IMR-90 (cell line): ENCODE data around the gene ARVCF. TPM values are rescaled to one million over a fixed set of nuclear protein-coding genes. Genes with fewer than 3 reads are reported as not detected.

Experiments
- ATAC-seq: fragments of 200-7000 bp; cut with Tn5 transposase; 2 replicates; pipeline ENCODE4 v1.9.1; 2020; ENCODE audit warnings: low read depth, mild to moderate bottlenecking, moderate library complexity
- BruUV-seq: library from RNA; stranded (reverse); fragments of 400-500 nt; replicated peaks from 2 replicates; lab custom pipeline; 2021; lab: Mats Ljungman, UMichigan
- CTCF ChIA-PET: fragments of 300-600 bp; formaldehyde crosslinking; extraction: SDS; loops from one replicate; lab custom pipeline; 2021; ENCODE audit warnings: antibody characterized with exemption; lab: Yijun Ruan, JAX
- POLR2A ChIA-PET: fragments of 300-600 bp; sonication (Branson Sonifier 250); formaldehyde crosslinking; loops from one replicate; lab custom pipeline; 2022; ENCODE audit warnings: antibody characterized with exemption; ENCODE audit not compliant: unreplicated experiment; lab: Charles Lee
- DNase-seq: peaks from one replicate; pipeline ENCODE4 v3.0.0; 2013
- H2AFZ ChIP-seq: replicated peaks from 2 replicates; pipeline ENCODE3; 2013; ENCODE audit warnings: low read length, mild to moderate bottlenecking; ENCODE audit not compliant: poor library complexity
- H2AK5ac ChIP-seq: 2 replicates; pipeline ENCODE4 v1.6.1; 2013; ENCODE audit warnings: low read depth, low read length, inconsistent platforms
- H2AK9ac ChIP-seq: replicated peaks from 2 replicates; pipeline ENCODE3; 2013; ENCODE audit warnings: mild to moderate bottlenecking, low read depth, low read length, moderate library complexity; ENCODE audit not compliant: poor library complexity
- H2BK120ac ChIP-seq: 2 replicates; pipeline ENCODE4 v1.6.1; 2013; ENCODE audit warnings: low read depth, low read length, inconsistent platforms
- H2BK15ac ChIP-seq: 3 replicates; pipeline ENCODE4 v1.6.1; 2013; ENCODE audit warnings: low read depth, low read length, inconsistent platforms
- H2BK20ac ChIP-seq: 2 replicates; pipeline ENCODE4 v1.6.1; 2013; ENCODE audit warnings: low read depth, mild to moderate bottlenecking, inconsistent platforms, low read length, moderate library complexity
- H2BK5ac ChIP-seq: 2 replicates; pipeline ENCODE4 v1.6.1; 2013; ENCODE audit warnings: mild to moderate bottlenecking, low read depth, low read length, inconsistent platforms; ENCODE audit not compliant: poor library complexity, severe bottlenecking
- H3K14ac ChIP-seq: replicated peaks from 2 replicates; pipeline ENCODE4 v1.6.1; 2013; ENCODE audit warnings: low read depth, low read length, inconsistent platforms
- H3K18ac ChIP-seq: 2 replicates; pipeline ENCODE4 v1.6.1; 2013; ENCODE audit warnings: low read depth, low read length, control low read depth
- H3K23ac ChIP-seq: 2 replicates; pipeline ENCODE4 v1.6.1; 2013; ENCODE audit warnings: low read depth, low read length, inconsistent platforms
- H3K27ac ChIP-seq: 2 replicates; pipeline ENCODE4 v1.5.1; 2013; ENCODE audit warnings: mild to moderate bottlenecking, control low read depth, low read length; ENCODE audit not compliant: insufficient read depth
- H3K27me3 ChIP-seq: 2 replicates; pipeline ENCODE4 v1.6.1; 2013; ENCODE audit warnings: low read length; ENCODE audit not compliant: control insufficient read depth, insufficient read depth
- H3K36me3 ChIP-seq: 2 replicates; pipeline ENCODE4 v1.6.1; 2013; ENCODE audit warnings: low read length, mixed read lengths; ENCODE audit not compliant: control insufficient read depth, insufficient read depth
- H3K4ac ChIP-seq: 2 replicates; pipeline ENCODE4 v1.6.1; 2013; ENCODE audit warnings: low read depth, low read length, inconsistent platforms
- H3K4me1 ChIP-seq: 2 replicates; pipeline ENCODE4 v1.6.1; 2013; ENCODE audit warnings: low read length, mixed read lengths; ENCODE audit not compliant: control insufficient read depth, insufficient read depth
- H3K4me2 ChIP-seq: 2 replicates; pipeline ENCODE4 v1.6.1; 2013; ENCODE audit warnings: low read depth, mild to moderate bottlenecking, control low read depth, low read length, moderate library complexity
- H3K4me3 ChIP-seq: 2 replicates; pipeline ENCODE4 v1.5.1; 2013; ENCODE audit warnings: low read depth, mild to moderate bottlenecking, control low read depth, low read length, moderate library complexity; ENCODE audit not compliant: insufficient read depth
- H3K56ac ChIP-seq: 2 replicates; pipeline ENCODE4 v1.6.1; 2013; ENCODE audit warnings: low read length, inconsistent platforms; ENCODE audit not compliant: insufficient read depth; ENCODE audit errors: extremely low read depth
- H3K79me1 ChIP-seq, 2 experiments: 2 replicates each; pipeline ENCODE4 v1.6.1; 2013; ENCODE audit warnings: low read length in 2 of 2, inconsistent platforms in 1 of 2, low read depth in 1 of 2
- H3K9ac ChIP-seq: 2 replicates; pipeline ENCODE4 v1.6.1; 2013; ENCODE audit warnings: low read depth, low read length, control low read depth
- H3K9me1 ChIP-seq: 2 replicates; pipeline ENCODE4 v1.6.1; 2013; ENCODE audit warnings: low read length, inconsistent platforms; ENCODE audit not compliant: insufficient read depth
- H3K9me3 ChIP-seq: 2 replicates; pipeline ENCODE4 v1.6.1; 2013; ENCODE audit warnings: low read length; ENCODE audit not compliant: control insufficient read depth, insufficient read depth
- H4K20me1 ChIP-seq: 2 replicates; pipeline ENCODE4 v1.6.1; 2013; ENCODE audit warnings: low read length, inconsistent platforms; ENCODE audit not compliant: insufficient read depth
- H4K5ac ChIP-seq: 2 replicates; pipeline ENCODE4 v1.6.1; 2013; ENCODE audit warnings: mild to moderate bottlenecking, low read depth, low read length, control low read depth
- H4K8ac ChIP-seq, 2 experiments: 2 replicates each; pipeline ENCODE4 v1.6.1; 2013; ENCODE audit warnings: low read depth in 2 of 2, low read length in 2 of 2, control low read depth in 1 of 2, inconsistent platforms in 1 of 2
- H4K91ac ChIP-seq: 2 replicates; pipeline ENCODE4 v1.6.1; 2013; ENCODE audit warnings: low read depth, low read length, inconsistent platforms; ENCODE audit not compliant: insufficient read depth
- BHLHE40 ChIP-seq: fragments of 150-350 bp; IDR thresholded peaks from 2 replicates; pipeline ENCODE4 v1.6.1; 2016; ENCODE audit warnings: mild to moderate bottlenecking, low read depth, low read length
- CHD1 ChIP-seq: IDR thresholded peaks from 2 replicates; pipeline ENCODE4 v1.6.1; 2012; ENCODE audit warnings: low read depth, low read length, improper control_type of control experiment
- FOS ChIP-seq: fragments of 150-350 bp; IDR thresholded peaks from 2 replicates; pipeline ENCODE4 v1.6.1; 2016; ENCODE audit warnings: low read depth, low read length
- MAZ ChIP-seq: IDR thresholded peaks from 2 replicates; pipeline ENCODE4 v1.6.1; 2012; ENCODE audit warnings: low read depth, mild to moderate bottlenecking, low read length, improper control_type of control experiment, moderate library complexity, borderline replicate concordance
- NFE2L2 ChIP-seq: fragments of 150-350 bp; IDR thresholded peaks from 2 replicates; pipeline ENCODE4 v1.6.1; 2016; ENCODE audit warnings: low read depth, mild to moderate bottlenecking, low read length
- RAD21 ChIP-seq: IDR thresholded peaks from 2 replicates; pipeline ENCODE4 v1.6.1; 2012; ENCODE audit warnings: low read length, improper control_type of control experiment
- SMC3 ChIP-seq: fragments of 150-350 bp; IDR thresholded peaks from 2 replicates; pipeline ENCODE4 v1.6.1; 2016; ENCODE audit warnings: low read depth, mild to moderate bottlenecking, antibody characterized with exemption, low read length, moderate library complexity
- USF2 ChIP-seq: fragments of 150-350 bp; IDR thresholded peaks from 2 replicates; pipeline ENCODE4 v1.6.1; 2017; ENCODE audit warnings: mild to moderate bottlenecking, antibody characterized with exemption, low read length, low read depth
- WGBS, 2 experiments: methylation state at CpG; one replicate each; pipeline versions ENCODE4 v1.1.5 to v1.1.7; 2013; ENCODE audit warnings: missing lambda C conversion rate in 2 of 2; ENCODE audit not compliant: insufficient read length in 1 of 2; ENCODE audit errors: extremely low coverage in 2 of 2; 5-methylcytosine and 5-hydroxymethylcytosine counted together
- dilution Hi-C: fragments of 300-500 bp; cut with HindIII; formaldehyde crosslinking; loops from one replicate; pipeline ENCODE4 v1.14.3; 2018; ENCODE audit warnings: low sequenced_read_pairs; ENCODE audit not compliant: unreplicated experiment
- in situ Hi-C: fragments of 300-500 bp; cut with MboI; formaldehyde crosslinking; loops from 3 replicates; pipeline ENCODE4 v1.14.3; 2019; ENCODE audit warnings: low sequenced_read_pairs, inconsistent platforms, mixed read lengths
- intact Hi-C: fragments of 100-400 bp; cut with micrococcal nuclease; formaldehyde crosslinking; loops from 2 replicates; pipeline ENCODE4 v1.10.0; 2022
- polyA plus RNA-seq, 3 experiments: library from polyadenylated mRNA; depleted of rRNA; stranded (reverse); fragments of >200 nt; gene quantifications; 2 replicates each; pipeline ENCODE4 v1.2.3, GENCODE V29; 2012; ENCODE audit warnings: low replicate concordance in 1 of 3
- total RNA-seq: library from RNA; depleted of rRNA; stranded (reverse); fragments of >200 nt; gene quantifications from 2 replicates; pipeline ENCODE4 v1.2.3, GENCODE V29; 2012

ARVCF gene
- total and polyA plus RNA-seq, 2 of the 4 experiments (the other 2 are of a cell fraction): 8.6 to 14.1 TPM

GRCh38 chr22:20038574-20038973, 22.0 kb upstream of the ARVCF start:
- Histone ChIP-seq H2BK20ac (no peak overlapping the region), H3K56ac (no peak overlapping the region), H3K4me2 (no peak overlapping the region), H4K5ac (no peak overlapping the region), H3K23ac (no peak overlapping the region), H3K27me3 (no peaks in the 10 kb centered on the region), H3K18ac (no peak overlapping the region), H2AFZ (no peak overlapping the region), H2AK9ac (no peak overlapping the region), H3K9me3 (no peaks in the 10 kb centered on the region), H3K4me3 (no peak overlapping the region), H3K9me1 (peaks cover 3% of the 10 kb centered on the region; the same call in 1 of the 2 replicates), H3K36me3 (peaks cover 33% of the 10 kb centered on the region), H4K8ac (no peak overlapping the region), H2AK5ac (no peak overlapping the region), H3K27ac (no peak overlapping the region), H3K9ac (no peak overlapping the region), H3K14ac (no peak overlapping the region), H3K79me1 (peaks cover 10 to 30% of the 10 kb centered on the region in 2 experiments), H3K4me1 (no peaks in the 10 kb centered on the region), H4K20me1 (peaks cover 22% of the 10 kb centered on the region), H2BK120ac (no peak overlapping the region), H3K4ac (no peak overlapping the region), H2BK5ac (no peak overlapping the region), H4K91ac (no peak overlapping the region), H2BK15ac (no peak overlapping the region)
- CTCF ChIA-PET: no interaction called here
- no TSS peak for BruUV-seq
- DNase-seq: no peak
- intact Hi-C loops: no loop called here
- POLR2A ChIA-PET: no interaction called here
- ATAC-seq: no peak
- in situ Hi-C loops: no loop called here
- dilution Hi-C loops: no loop called here
- WGBS, 2 experiments: 94% methylated on average over 5 of the region's 7 CpGs; no CpG with 5 or more reads in 1 of the 2 experiments
- no peak for TF ChIP-seq USF2
- no peak for TF ChIP-seq FOS
- no peak for TF ChIP-seq MAZ
- no peak for TF ChIP-seq BHLHE40
- TF ChIP-seq CHD1: no peak
- no peak for TF ChIP-seq SMC3
- TF ChIP-seq RAD21: no peak
- no peak for TF ChIP-seq NFE2L2
